Effector memory CD4-positive, alpha-beta T cell (primary cell): ENCODE measurements around the gene MDM2.
"Not testable (repeated sequence)": the region's sequence is repeated elsewhere in the genome, so short reads cannot be mapped to it uniquely, and the experiment has no call there.

ENCODE experiments used
- DNase-seq, 3 donors: peaks; one replicate each; pipeline ENCODE4 v3.0.0-alpha.2; 2020
- H3K27ac ChIP-seq: 2 replicates; pipeline ENCODE4 v1.7.0; 2013; ENCODE audit warnings: mild to moderate bottlenecking, low read length, moderate library complexity; ENCODE audit not compliant: insufficient read depth, poor library complexity, severe bottlenecking
- H3K27me3 ChIP-seq: replicated peaks from 2 replicates; pipeline ENCODE4 v1.7.0; 2013; ENCODE audit warnings: mild to moderate bottlenecking, low read length; ENCODE audit not compliant: insufficient read depth, control insufficient read depth, poor library complexity, severe bottlenecking
- H3K36me3 ChIP-seq: 2 replicates; pipeline ENCODE4 v1.7.0; 2013; ENCODE audit warnings: mild to moderate bottlenecking, low read length, moderate library complexity; ENCODE audit not compliant: control insufficient read depth, insufficient read depth
- H3K4me1 ChIP-seq: 2 replicates; pipeline ENCODE4 v1.7.0; 2013; ENCODE audit warnings: low read length, mild to moderate bottlenecking; ENCODE audit not compliant: control insufficient read depth, insufficient read depth, poor library complexity, severe bottlenecking
- H3K4me3 ChIP-seq: 2 replicates; pipeline ENCODE4 v1.7.0; 2013; ENCODE audit warnings: low read length, low read depth, mild to moderate bottlenecking; ENCODE audit not compliant: insufficient read depth, poor library complexity, severe bottlenecking
- H3K9me3 ChIP-seq: 2 replicates; pipeline ENCODE4 v1.7.0; 2013; ENCODE audit warnings: mild to moderate bottlenecking, low read length, moderate library complexity; ENCODE audit not compliant: control insufficient read depth

Gene MDM2

GRCh38 chr12:68793436-68793835 is 14.5 kb upstream of the MDM2 start:
- no peaks in the 10 kb centered on the region for H3K9me3 ChIP-seq
- no peak overlapping the region for H3K4me3 ChIP-seq
- DNase-seq: no peak
- H3K4me1 ChIP-seq: no peaks in the 10 kb centered on the region
- no peaks in the 10 kb centered on the region for H3K36me3 ChIP-seq
- H3K27ac ChIP-seq: no peak overlapping the region
- H3K27me3 ChIP-seq: no peaks in the 10 kb centered on the region

- Histone ChIP-seq H3K36me3 (no peaks in the 10 kb centered on the region), H3K27ac (no peak overlapping the region), H3K27me3 (no peaks in the 10 kb centered on the region), H3K4me3 (no peak overlapping the region), H3K9me3 (no peaks in the 10 kb centered on the region), H3K4me1 (no peaks in the 10 kb centered on the region)
- DNase-seq: no peak
Observed at GRCh38 chr12:68793975-68794652, 13.9 kb upstream of the MDM2 start.

GRCh38 chr12:68794653-68795251 is 13.2 kb upstream of the MDM2 start:
- no peaks in the 10 kb centered on the region for H3K4me1 ChIP-seq
- no peak overlapping the region for H3K4me3 ChIP-seq
- no peaks in the 10 kb centered on the region for H3K36me3 ChIP-seq
- DNase-seq: no peak
- H3K9me3 ChIP-seq: no peaks in the 10 kb centered on the region
- no peaks in the 10 kb centered on the region for H3K27me3 ChIP-seq
- H3K27ac ChIP-seq: no peak overlapping the region

GRCh38 chr12:68796399-68796798 is 11.6 kb upstream of the MDM2 start:
- Histone ChIP-seq H3K27ac (no peak overlapping the region), H3K4me3 (no peak overlapping the region), H3K9me3 (no peaks in the 10 kb centered on the region), H3K4me1 (no peaks in the 10 kb centered on the region), H3K27me3 (no peaks in the 10 kb centered on the region), H3K36me3 (no peaks in the 10 kb centered on the region)
- DNase-seq: no peak

- H3K27me3 ChIP-seq: no peaks in the 10 kb centered on the region
- no peaks in the 10 kb centered on the region for H3K9me3 ChIP-seq
- DNase-seq: no peak
- no peaks in the 10 kb centered on the region for H3K4me1 ChIP-seq
- H3K4me3 ChIP-seq: no peak overlapping the region
- no peak overlapping the region for H3K27ac ChIP-seq
- no peaks in the 10 kb centered on the region for H3K36me3 ChIP-seq
Observed at GRCh38 chr12:68798882-68799234, 9.1 kb upstream of the MDM2 start.

- Histone ChIP-seq H3K36me3 (no peaks in the 10 kb centered on the region), H3K9me3 (no peaks in the 10 kb centered on the region), H3K27me3 (no peaks in the 10 kb centered on the region), H3K27ac (no peak overlapping the region), H3K4me1 (no peaks in the 10 kb centered on the region), H3K4me3 (no peak overlapping the region)
- DNase-seq: no peak
Observed at GRCh38 chr12:68800294-68800693, 7.7 kb upstream of the MDM2 start.

- H3K36me3 ChIP-seq, H3K4me3 ChIP-seq, H3K4me1 ChIP-seq, H3K27me3 ChIP-seq, H3K9me3 ChIP-seq, H3K27ac ChIP-seq, DNase-seq: not testable (repeated sequence)
Observed at GRCh38 chr12:68801124-68801523, 6.9 kb upstream of the MDM2 start.

- not testable (repeated sequence) for DNase-seq, H3K27ac ChIP-seq
Observed at GRCh38 chr12:68802372-68802745, 5.6 kb upstream of the MDM2 start.

GRCh38 chr12:68802911-68803651 is 4.9 kb upstream of the MDM2 start:
- not testable (repeated sequence) for H3K9me3 ChIP-seq, H3K27ac ChIP-seq, H3K4me1 ChIP-seq, H3K36me3 ChIP-seq, DNase-seq, H3K4me3 ChIP-seq, H3K27me3 ChIP-seq

More at GRCh38 chr12:68802372-68802745, 5.6 kb upstream of the MDM2 start:
- not testable (repeated sequence) for H3K4me1 ChIP-seq, H3K9me3 ChIP-seq, H3K4me3 ChIP-seq, H3K27me3 ChIP-seq, H3K36me3 ChIP-seq

- Histone ChIP-seq H3K36me3 (no peaks in the 10 kb centered on the region), H3K27me3 (no peaks in the 10 kb centered on the region), H3K4me1 (no peaks in the 10 kb centered on the region), H3K27ac (no peak overlapping the region), H3K9me3 (no peaks in the 10 kb centered on the region), H3K4me3 (no peak overlapping the region)
- DNase-seq: no peak
Observed at GRCh38 chr12:68803948-68804656, 3.9 kb upstream of the MDM2 start.
